Right kidney (tissue), 1 donor: ENCODE measurements around the gene CCL11.

Experiments used
- DNase-seq: peaks from one replicate; pipeline ENCODE4 v3.0.0-alpha.2; 2016

CCL11 gene

GRCh38 chr17:34257299-34257985 lies 28.1 kb upstream of the CCL11 start:
- no peak for DNase-seq

GRCh38 chr17:34257986-34258326 lies 27.6 kb upstream of the CCL11 start:
- no peak for DNase-seq

GRCh38 chr17:34259146-34259545 lies 26.4 kb upstream of the CCL11 start:
- DNase-seq = no peak

GRCh38 chr17:34260861-34261260 lies 24.7 kb upstream of the CCL11 start:
- DNase-seq = no peak

GRCh38 chr17:34261568-34262337 lies 23.8 kb upstream of the CCL11 start:
- no peak for DNase-seq

- DNase-seq = no peak
Measured at GRCh38 chr17:34265711-34266110, 19.8 kb upstream of the CCL11 start.

- DNase-seq = no peak
Measured at GRCh38 chr17:34269969-34270368, 15.6 kb upstream of the CCL11 start, which contains the start of gene CCL7. CCL7 (plus strand) TSS chr17:34270221; CDS start chr17:34270291, 70 bp downstream.

GRCh38 chr17:34275881-34276280 lies 9.7 kb upstream of the CCL11 start:
- no peak for DNase-seq

- DNase-seq = no peak
Measured at GRCh38 chr17:34276826-34277225, 8.7 kb upstream of the CCL11 start.

- DNase-seq = no peak
Measured at GRCh38 chr17:34283571-34283970, 2.0 kb upstream of the CCL11 start.

GRCh38 chr17:34287875-34288274 lies 2.3 kb downstream of the CCL11 start:
- DNase-seq = no peak

- no peak for DNase-seq
Measured at GRCh38 chr17:34290586-34290985, 5.0 kb downstream of the CCL11 start.

- no peak for DNase-seq
Measured at GRCh38 chr17:34291721-34292348, 6.3 kb downstream of the CCL11 start.

GRCh38 chr17:34299027-34299426 lies 13.5 kb downstream of the CCL11 start:
- DNase-seq = no peak

- DNase-seq = no peak
Measured at GRCh38 chr17:34299956-34300577, 14.5 kb downstream of the CCL11 start.

- no peak for DNase-seq
Measured at GRCh38 chr17:34300652-34301370, 15.3 kb downstream of the CCL11 start.

- no peak for DNase-seq
Measured at GRCh38 chr17:34301986-34302385, 16.4 kb downstream of the CCL11 start.

- DNase-seq = no peak
Measured at GRCh38 chr17:34302636-34303035, 17.1 kb downstream of the CCL11 start.

GRCh38 chr17:34303606-34304005 lies 18.1 kb downstream of the CCL11 start:
- DNase-seq = no peak

GRCh38 chr17:34305061-34305460 lies 19.5 kb downstream of the CCL11 start:
- DNase-seq = no peak

- no peak for DNase-seq
Measured at GRCh38 chr17:34305606-34306005, 20.1 kb downstream of the CCL11 start.

- no peak for DNase-seq
Measured at GRCh38 chr17:34306466-34306865, 20.9 kb downstream of the CCL11 start.
